ENCODE results near the gene GPATCH2L.

The GPATCH2L gene

DNA sequence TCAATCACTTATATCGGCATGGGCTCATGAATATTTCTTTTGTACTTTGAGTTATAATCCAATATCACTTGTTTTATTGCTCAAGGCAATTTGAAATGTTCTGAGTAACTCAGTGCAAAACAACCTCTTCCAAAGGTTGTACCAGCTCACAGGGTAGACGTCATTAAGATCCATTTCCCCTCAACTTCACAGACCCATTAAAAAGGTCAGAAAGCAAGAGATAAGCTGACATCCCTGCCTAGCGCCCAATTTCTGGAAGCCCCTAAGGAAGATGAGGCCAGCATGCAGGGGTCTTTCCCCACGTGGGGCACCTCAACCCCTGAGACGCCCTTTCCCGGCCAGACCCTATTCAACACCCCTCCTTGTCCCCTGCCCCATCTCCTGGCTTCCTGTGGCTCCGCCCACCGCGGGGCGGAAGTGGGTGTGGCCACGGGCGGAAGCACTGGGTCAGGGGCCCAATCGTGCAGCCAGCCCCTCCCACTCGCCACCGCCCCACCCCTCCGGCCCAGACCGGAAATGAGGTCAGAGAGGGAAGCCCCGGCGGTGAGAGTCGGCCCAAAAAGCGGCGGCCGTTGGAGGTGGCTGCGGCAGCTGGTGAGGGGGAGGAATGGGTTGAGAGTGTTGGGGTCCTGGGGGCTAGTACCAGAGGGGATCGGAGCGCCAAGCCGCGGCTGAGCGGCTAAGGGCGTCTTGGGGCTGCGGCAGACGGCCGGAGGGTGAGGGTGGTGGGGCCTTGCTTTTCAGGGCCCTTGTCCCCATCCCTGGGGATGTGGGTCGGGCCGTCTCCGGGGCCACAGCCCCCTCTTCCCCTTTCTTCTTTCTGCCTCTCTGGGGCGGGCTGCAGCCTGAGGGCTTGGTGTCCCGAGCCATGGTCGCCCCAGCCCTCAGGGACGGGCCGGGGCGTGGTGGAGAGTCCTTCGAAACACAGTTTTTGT is at the start of gene GPATCH2L:
Gene GPATCH2L (plus strand): TSS at position 525 of the 935 bp plus-strand sequence. CDS start 2,442 bp downstream, outside the sequence.
- ChIA-PET CTCF (interaction anchor here (0.6 kb wide), 1 partner anchor 177 kb away, joined by 3 read pairs; no protein-coding TSS in a partner anchor), POLR2A (ENCODE audit: low non-redundant PET) (no interaction called here)
- H3K27ac ChIP-seq, result peak within 1 kb of the TSS; percentile 87
- TF ChIP-seq, protein P1, sequence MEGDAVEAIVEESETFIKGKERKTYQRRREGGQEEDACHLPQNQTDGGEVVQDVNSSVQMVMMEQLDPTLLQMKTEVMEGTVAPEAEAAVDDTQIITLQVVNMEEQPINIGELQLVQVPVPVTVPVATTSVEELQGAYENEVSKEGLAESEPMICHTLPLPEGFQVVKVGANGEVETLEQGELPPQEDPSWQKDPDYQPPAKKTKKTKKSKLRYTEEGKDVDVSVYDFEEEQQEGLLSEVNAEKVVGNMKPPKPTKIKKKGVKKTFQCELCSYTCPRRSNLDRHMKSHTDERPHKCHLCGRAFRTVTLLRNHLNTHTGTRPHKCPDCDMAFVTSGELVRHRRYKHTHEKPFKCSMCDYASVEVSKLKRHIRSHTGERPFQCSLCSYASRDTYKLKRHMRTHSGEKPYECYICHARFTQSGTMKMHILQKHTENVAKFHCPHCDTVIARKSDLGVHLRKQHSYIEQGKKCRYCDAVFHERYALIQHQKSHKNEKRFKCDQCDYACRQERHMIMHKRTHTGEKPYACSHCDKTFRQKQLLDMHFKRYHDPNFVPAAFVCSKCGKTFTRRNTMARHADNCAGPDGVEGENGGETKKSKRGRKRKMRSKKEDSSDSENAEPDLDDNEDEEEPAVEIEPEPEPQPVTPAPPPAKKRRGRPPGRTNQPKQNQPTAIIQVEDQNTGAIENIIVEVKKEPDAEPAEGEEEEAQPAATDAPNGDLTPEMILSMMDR (conservative IDR thresholded peaks at IDR 0.05; ENCODE audit: low read depth), result no peak
- peak; percentile 97 for DNase-seq (ENCODE audit: low spot score)

- TF ChIP-seq, protein P1 (conservative IDR thresholded peaks at IDR 0.05; ENCODE audit: low read depth), result no peak
- H3K27ac ChIP-seq, result no peak overlapping the region
- POLR2A ChIA-PET (ENCODE audit: low non-redundant PET), result no interaction called here
- CTCF ChIA-PET, result no interaction called here
- no peak for DNase-seq (ENCODE audit: low spot score)
Measured at GRCh38 chr14:76104802-76105355, 46.8 kb upstream of the GPATCH2L start.

DNA sequence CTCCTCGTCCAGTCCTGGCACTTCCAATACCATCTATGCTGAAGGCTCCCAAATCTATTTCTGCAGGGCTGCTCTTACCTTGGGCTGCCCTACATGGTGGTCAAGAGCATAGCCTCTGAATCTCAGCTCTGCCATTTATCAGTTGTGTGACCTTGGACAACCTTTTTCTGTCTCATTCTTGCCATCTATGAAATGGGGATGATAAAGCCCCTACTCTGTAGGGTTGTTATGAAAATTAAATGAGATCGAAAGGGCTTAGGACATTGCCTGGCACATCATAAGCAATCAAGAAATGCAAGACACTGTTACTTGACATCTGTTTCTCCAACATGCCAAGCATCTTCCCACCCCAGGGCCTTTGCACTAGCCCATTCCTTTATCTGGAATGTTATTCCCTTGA is 45.5 kb upstream of the GPATCH2L start:
- no peak for DNase-seq (ENCODE audit: low spot score)
- TF ChIP-seq, protein P1 (conservative IDR thresholded peaks at IDR 0.05; ENCODE audit: low read depth), result no peak
- POLR2A ChIA-PET (ENCODE audit: low non-redundant PET), result no interaction called here
- CTCF ChIA-PET, result no interaction called here
- no peak overlapping the region for H3K27ac ChIP-seq

DNA sequence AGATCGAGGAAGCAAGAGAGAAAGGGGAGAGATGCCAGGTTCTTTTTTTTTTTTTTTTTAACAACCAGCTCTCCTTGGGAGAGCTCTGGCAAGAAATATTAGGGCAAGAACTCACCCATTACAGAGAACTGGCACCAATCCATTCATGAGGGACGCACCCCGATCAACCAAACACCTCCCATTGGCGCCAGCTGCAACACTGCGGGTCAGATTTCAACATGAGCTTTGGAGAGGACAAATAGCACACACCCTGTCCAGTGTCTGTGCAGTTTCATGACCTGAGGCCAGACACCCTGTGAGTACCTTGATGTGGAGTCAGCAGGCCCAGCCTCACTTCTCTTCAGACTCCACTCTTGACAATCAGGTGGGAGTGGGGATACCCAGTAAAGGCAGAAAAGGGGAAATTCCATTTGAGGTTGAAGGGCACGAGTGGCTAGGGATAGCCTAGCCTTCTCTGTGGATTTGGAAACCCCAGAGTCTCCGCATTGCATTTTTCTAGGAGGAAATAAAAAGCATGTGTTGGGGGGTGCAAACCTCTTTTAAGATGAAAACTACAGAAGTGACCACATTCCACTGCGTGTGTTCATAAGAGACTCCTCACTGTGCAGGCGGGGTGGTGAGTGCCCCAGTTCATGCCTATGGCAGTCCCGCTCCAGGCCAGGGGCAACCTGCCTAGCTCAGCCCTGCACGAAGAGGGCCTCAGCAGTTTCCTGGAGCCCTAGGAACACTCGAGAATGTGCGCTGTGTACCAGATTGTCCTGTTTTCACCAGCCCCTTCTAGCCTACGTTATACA is 42.4 kb upstream of the GPATCH2L start:
- no peak overlapping the region for H3K27ac ChIP-seq
- CTCF ChIA-PET, result no interaction called here
- peak; percentile 18 for DNase-seq (ENCODE audit: low spot score)
- POLR2A ChIA-PET (ENCODE audit: low non-redundant PET), result no interaction called here
- TF ChIP-seq, protein P1 (conservative IDR thresholded peaks at IDR 0.05; ENCODE audit: low read depth), result no peak

DNA sequence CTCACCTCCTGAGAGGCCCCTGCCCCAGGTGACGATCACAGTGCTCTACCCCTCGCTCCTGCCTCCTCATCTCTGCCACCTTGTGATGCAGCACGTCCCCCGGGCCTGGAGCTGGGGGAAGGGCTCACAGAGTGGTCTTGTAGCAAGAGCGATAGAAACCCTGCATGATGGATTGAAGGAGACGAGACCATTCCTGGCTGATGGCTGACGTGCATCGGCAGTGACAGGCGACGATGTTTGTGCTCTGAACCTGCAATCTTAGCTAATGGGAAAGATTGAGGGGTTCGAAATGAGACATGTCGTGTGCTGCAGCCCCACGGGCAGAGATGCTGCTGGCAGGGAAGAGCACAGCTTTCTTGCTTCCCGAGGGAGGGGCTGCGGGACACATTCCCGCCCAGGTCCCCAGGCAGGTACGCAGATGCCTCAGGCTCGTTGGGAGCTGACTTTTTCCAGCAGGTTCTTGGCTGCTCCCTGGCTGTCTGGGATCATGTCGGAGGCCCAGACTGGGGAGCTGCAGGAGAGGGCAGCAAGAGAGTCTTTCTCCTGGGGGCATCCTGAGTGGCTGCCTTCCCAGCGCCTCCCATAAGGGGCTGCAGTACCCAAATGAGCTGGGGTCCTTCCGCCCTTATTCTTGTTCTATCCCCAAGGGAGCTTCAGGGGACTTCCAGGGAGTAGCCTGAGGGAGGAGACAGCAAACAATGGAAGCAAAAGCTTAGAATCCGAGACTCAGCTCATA is 38.7 kb upstream of the GPATCH2L start:
- H3K27ac ChIP-seq, result no peak overlapping the region
- POLR2A ChIA-PET (ENCODE audit: low non-redundant PET), result no interaction called here
- no peak for DNase-seq (ENCODE audit: low spot score)
- TF ChIP-seq, protein P1 (conservative IDR thresholded peaks at IDR 0.05; ENCODE audit: low read depth), result no peak
- CTCF ChIA-PET, result interaction anchor here (0.6 kb wide), 1 partner anchor 746 kb away, joined by 3 read pairs; no protein-coding TSS in a partner anchor
